GDM1 (cell line): Measurements from ENCODE around the gene PLP1.
"Not testable (repeated sequence)": the region's sequence is repeated elsewhere in the genome, so short reads cannot be mapped to it uniquely, and the experiment has no call there.

Experiments used
- DNase-seq: peaks from one replicate; lab custom pipeline; 2025; lab: John Stamatoyannopoulos, UW

The PLP1 gene

GRCh38 chrX:103781062-103781402 lies 4.4 kb downstream of the PLP1 start:
- no peak for DNase-seq

DNA sequence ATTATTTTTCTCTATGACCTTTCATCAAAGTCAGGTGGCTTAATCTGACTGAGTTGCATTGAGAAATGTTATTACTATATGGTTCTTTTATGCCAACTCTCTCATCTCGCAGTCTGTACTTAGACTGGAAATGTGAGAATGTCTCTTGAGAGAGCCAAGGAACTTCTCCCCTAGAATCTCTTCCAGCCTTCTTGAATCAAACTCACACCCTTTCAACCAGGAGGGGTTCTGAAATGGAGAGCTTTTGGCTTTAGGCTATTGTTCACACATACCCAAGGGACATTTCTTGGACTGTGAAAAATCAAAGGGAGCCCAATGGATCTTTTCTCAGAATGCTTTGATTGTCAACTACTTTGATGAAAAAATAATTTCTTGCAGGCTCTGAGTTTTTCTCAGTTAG lies 5.1 kb downstream of the PLP1 start:
- DNase-seq, result no peak

DNA sequence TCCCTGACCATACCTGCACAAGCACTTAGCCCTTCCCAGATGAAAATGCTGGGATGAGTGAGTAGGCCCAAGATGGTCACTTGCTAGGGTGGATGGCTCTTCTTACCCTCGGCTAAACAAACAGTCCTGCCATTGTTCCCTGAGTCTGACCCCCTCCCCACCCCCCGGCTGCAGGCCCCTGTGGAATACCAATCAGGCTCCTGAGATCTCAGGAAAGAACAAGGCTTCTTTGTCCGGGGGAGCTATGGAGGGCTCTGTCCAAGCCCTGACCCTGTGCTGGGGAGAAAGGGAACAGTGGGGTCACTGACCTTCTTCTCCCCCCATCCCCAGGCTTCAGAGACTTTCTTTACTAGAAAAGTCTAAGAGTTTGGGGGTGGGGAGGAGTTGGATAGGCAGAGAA lies 6.0 kb downstream of the PLP1 start:
- DNase-seq, result no peak

DNA sequence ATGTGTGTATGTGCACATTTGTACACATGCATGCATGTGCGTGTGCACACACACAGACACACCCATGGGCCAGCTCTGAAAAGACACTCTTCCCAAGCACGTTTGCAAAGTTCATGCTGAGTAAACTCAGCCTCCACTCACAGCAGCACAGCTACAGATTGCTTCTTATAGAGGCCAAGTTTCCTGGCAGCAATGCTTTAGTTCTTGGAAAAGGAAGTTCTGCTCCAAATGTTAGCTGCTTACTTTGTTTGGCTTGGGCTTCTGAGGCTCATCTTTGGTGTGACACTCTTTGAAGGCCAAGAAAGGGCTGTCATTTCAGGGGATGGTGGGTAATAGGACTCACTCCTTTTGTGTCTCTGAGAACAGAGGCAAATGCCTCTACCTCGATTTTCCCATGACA lies 6.6 kb downstream of the PLP1 start:
- DNase-seq, result no peak

DNA sequence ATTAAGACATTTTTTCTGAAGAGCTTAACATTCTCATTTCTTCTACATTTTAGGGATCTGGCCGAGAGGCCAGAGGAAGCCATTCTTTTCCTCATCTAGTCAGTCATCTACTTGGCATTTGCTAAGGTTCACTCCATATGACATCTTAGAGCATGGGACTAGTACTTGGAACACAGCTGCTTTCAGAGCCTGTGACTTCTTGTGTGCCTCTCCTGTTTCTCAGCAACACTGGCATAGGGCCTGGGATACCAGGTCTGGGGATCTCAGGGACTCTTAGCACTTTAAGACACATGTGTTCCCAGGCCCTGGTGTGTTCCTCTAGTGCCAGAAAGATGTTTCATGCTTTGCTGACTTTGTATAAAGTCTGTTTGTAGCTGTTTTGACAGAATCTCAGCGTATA lies 7.3 kb downstream of the PLP1 start:
- DNase-seq, result no peak

GRCh38 chrX:103789004-103789403 lies 12.4 kb downstream of the PLP1 start:
- DNase-seq, result no peak

GRCh38 chrX:103791228-103791627 lies 14.6 kb downstream of the PLP1 start:
- DNase-seq, result no peak

GRCh38 chrX:103791826-103792485 lies 15.3 kb downstream of the PLP1 start:
- no peak for DNase-seq

- no peak for DNase-seq
Observed at GRCh38 chrX:103792916-103793544, 16.4 kb downstream of the PLP1 start.

GRCh38 chrX:103793545-103793940 lies 16.9 kb downstream of the PLP1 start:
- DNase-seq, result no peak

DNA sequence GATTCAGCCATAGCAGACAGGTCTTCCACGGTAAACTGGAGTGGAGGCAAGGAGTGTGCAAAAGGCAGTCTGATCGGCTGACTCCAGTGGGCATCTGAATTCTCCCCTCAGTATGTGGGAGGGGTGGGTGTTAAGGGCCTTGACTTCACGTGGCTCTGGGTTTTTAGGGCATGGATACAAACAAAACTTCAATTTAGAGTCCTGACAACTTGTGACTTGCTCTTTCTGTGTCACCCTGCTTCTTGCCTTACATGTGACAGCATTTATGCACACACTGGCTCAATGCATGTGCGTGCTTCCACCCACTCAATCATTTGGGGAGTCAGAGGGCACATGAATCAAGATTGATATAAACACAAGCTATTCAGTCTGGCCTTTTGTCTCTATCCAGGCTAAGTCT lies 17.5 kb downstream of the PLP1 start:
- no peak for DNase-seq

- DNase-seq, result no peak
Observed at GRCh38 chrX:103797691-103798090, 21.1 kb downstream of the PLP1 start.

DNA sequence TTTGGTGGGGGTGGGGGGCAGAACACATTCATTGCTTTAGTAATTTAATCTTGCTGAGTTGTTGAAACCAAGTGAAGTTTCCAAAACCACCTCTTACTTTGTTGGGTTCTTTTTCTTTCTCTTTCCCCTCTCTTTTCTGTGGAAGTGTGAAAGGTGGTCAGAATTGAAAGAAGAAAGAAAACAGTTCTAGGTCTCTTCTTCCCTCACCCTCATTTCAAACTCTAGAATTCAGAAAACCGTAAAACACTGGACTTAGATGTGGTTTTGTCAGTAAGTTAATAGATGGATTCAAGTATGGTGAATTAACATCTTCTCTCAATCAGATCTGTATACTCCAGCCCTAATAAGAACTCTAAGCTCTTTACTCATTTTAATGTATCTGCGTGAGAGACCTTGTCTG lies 23.7 kb downstream of the PLP1 start:
- DNase-seq, result no peak

- DNase-seq, result no peak
Observed at GRCh38 chrX:103805860-103806259, 29.2 kb downstream of the PLP1 start.

DNA sequence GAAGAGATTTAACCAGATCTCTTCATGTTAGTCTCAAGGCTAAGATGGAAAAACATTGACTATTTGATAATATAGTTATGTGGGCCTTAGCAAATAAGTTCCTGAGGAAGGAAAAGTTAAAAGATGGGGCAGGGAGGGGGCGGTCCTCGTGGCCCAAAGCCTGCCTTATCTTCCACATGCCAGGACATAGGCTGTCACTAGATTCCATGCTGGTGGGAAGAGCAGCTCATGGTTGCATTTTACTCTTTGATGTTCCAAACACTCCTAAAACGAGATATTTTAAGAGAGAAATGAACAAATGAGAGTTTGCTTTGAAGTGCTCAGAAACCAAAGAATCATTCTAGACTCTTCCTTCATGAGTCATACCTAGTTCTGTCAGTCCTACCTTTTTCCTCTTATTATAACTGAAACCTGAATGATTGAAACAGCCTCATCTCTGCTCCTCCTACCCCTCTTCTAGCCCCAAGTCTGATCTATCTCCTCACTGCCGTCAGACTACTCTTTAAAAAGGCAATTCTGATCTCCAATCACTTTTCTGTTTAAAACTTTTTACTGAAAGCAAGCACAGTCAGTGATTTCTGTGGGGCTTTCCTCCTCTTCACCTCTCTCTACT lies 30.3 kb downstream of the PLP1 start:
- DNase-seq, result no peak

- DNase-seq, result no peak
Observed at GRCh38 chrX:103811858-103812257, 35.2 kb downstream of the PLP1 start.

- not testable (repeated sequence) for DNase-seq
Observed at GRCh38 chrX:103817101-103817500, 40.5 kb downstream of the PLP1 start.

DNA sequence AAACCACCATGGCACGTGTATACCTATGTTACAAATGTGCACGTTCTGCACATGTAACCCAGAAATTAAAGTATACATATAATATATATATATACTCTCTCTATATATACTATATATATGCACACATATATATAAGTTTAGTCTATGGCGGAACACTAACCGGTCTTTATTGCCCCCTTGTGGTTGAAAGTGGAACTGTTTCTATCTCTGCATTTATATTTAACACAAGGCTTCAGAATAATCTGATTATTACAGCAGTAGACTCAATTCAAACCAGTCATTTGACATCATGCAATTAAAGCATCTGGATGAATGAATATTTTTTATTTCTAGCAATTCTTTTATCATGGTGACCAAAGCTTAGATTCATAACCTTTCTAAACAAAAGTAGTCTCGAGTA lies 40.9 kb downstream of the PLP1 start:
- peak; percentile 8 for DNase-seq

- DNase-seq, result no peak
Observed at GRCh38 chrX:103818842-103819619, 42.4 kb downstream of the PLP1 start.

- not testable (repeated sequence) for DNase-seq
Observed at GRCh38 chrX:103820802-103821201, 44.2 kb downstream of the PLP1 start.

DNA sequence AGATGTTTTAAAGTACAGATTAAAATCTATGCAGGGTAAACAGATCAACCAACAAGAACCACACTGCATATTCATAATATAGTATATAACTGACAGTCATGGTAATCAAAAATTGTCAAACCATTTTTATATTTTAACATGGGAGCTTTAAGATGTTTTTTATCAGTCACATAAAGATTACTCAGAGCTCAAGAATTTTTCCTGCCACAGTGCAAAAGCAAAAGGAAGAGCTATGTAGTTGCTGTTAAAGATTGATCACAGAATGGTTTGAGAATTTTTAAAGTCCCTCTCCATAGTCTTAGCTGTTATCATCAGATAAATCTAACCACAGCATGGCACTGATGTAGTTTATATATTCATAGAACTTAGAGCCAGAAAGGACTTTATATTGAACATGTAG lies 47.0 kb downstream of the PLP1 start:
- DNase-seq, result no peak

DNA sequence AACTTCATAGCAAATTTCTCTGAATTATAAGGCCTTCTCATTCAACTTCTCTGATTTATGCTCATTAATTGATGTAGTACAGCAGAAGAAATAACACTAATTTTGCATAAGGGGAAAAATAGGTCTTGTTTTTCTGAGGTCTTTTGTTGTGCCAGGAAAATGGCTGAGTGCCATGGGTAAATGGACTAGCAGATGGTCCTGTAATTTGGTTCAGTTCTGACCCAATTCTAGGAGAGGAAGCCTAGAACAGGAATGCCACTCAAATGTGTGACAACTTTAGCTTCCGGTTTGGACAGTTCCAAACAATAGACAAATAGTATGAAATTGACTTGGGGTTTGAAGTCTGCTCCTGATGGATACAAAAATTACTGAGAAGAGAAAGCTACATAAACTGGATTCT lies 49.2 kb downstream of the PLP1 start:
- DNase-seq, result no peak

GRCh38 chrX:103828529-103828928 lies 51.9 kb downstream of the PLP1 start:
- DNase-seq, result no peak
